ENCODE measurements around the gene WWOX.

WWOX gene

GRCh38 chr16:78932355-78932943, 833.0 kb downstream of the WWOX start:
- Histone ChIP-seq H2AFZ (ENCODE audit: low read depth) (no peak overlapping the region), H3K79me2 (ENCODE audit: insufficient read depth, low read depth) (no peaks in the 10 kb centered on the region), H3K4me3 (IDR thresholded peaks at IDR 0.05; ENCODE audit: insufficient read depth, low read depth, low read length) (no peak overlapping the region), H3K36me3 (ENCODE audit: insufficient read depth) (no peaks in the 10 kb centered on the region), H3K4me2 (no peak overlapping the region), H4K20me1 (ENCODE audit: insufficient read depth) (no peaks in the 10 kb centered on the region), H3K27ac (no peak overlapping the region), H3K9ac (no peak overlapping the region), H3K4me1 (ENCODE audit: low read depth, poor library complexity, severe bottlenecking) (no peaks in the 10 kb centered on the region), H3K27me3 (ENCODE audit: insufficient read depth, low read depth) (no peaks in the 10 kb centered on the region)
- TF ChIP-seq CTCF (conservative IDR thresholded peaks at IDR 0.05; ENCODE audit: low read depth, low read length) = no peak

DNA sequence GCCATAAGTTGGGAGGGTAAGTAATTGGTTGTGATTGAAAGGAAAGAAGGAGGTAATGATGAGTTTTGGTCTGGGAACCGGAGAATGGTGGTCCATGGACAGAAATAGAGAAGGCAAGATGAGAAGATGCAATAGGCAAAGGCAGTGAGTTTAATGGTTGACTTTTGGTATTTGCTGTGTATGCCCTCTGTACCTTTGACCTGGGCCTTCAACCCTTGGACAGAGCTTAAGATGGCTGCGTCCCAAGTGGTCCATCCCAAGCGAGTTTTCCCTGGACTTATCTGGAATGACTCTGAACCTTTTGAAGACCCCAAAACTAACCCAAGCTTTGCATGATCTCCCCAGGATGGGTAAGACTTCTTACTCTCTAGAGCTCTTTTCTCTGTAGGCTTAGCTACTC, 836.6 kb downstream of the WWOX start:
- no peaks in the 10 kb centered on the region for H4K20me1 ChIP-seq (ENCODE audit: insufficient read depth)
- no peak overlapping the region for H3K9ac ChIP-seq
- no peak overlapping the region for H3K4me2 ChIP-seq
- no peaks in the 10 kb centered on the region for H3K4me1 ChIP-seq (ENCODE audit: low read depth, poor library complexity, severe bottlenecking)
- H3K36me3 ChIP-seq (ENCODE audit: insufficient read depth) = no peaks in the 10 kb centered on the region
- no peak overlapping the region for H3K4me3 ChIP-seq (IDR thresholded peaks at IDR 0.05; ENCODE audit: insufficient read depth, low read depth, low read length)
- no peaks in the 10 kb centered on the region for H3K79me2 ChIP-seq (ENCODE audit: insufficient read depth, low read depth)
- H3K27me3 ChIP-seq (ENCODE audit: insufficient read depth, low read depth) = no peaks in the 10 kb centered on the region
- no peak overlapping the region for H3K27ac ChIP-seq
- no peak for TF ChIP-seq CTCF (conservative IDR thresholded peaks at IDR 0.05; ENCODE audit: low read depth, low read length)
- no peak overlapping the region for H2AFZ ChIP-seq (ENCODE audit: low read depth)

GRCh38 chr16:78939597-78939996, 840.1 kb downstream of the WWOX start:
- H3K27me3 ChIP-seq (ENCODE audit: insufficient read depth, low read depth) = no peaks in the 10 kb centered on the region
- TF ChIP-seq CTCF (conservative IDR thresholded peaks at IDR 0.05; ENCODE audit: low read depth, low read length) = no peak

DNA sequence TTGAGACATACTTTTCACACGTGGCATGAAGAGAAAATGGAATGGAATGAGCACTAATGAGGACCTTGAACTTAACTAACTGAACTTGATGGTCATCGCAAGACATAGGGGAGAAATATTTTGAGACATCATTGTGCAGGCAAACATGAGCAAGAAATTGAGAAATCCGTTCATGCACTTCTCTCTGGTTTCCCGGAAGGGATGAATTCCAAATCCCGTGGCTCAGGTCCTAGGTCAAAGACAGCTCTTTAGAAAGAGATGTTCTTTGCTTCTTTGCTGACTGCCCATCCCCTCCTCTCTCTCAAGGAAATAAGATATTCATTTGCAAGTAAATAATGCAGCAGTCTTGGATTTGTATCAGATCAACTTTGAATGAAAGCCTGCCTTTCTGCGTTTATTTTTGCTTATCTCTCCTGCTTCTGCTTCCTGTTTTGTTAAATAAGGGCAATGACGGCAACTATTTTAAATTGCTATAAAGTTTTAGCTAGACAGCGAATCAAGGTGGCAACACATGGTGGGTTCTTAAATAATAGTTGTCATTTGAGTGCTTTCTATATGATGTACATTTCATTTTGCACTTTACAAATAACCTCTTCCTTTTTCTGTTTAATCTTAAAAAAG, 843.3 kb downstream of the WWOX start:
- TF ChIP-seq CTCF (conservative IDR thresholded peaks at IDR 0.05; ENCODE audit: low read depth, low read length) = no peak
- Histone ChIP-seq H4K20me1 (ENCODE audit: insufficient read depth) (no peaks in the 10 kb centered on the region), H3K79me2 (ENCODE audit: insufficient read depth, low read depth) (no peaks in the 10 kb centered on the region), H3K9ac (no peak overlapping the region), H3K4me3 (IDR thresholded peaks at IDR 0.05; ENCODE audit: insufficient read depth, low read depth, low read length) (no peak overlapping the region), H3K4me2 (no peak overlapping the region), H3K4me1 (ENCODE audit: low read depth, poor library complexity, severe bottlenecking) (no peaks in the 10 kb centered on the region), H3K27ac (no peak overlapping the region), H3K36me3 (ENCODE audit: insufficient read depth) (no peaks in the 10 kb centered on the region), H3K27me3 (ENCODE audit: insufficient read depth, low read depth) (no peaks in the 10 kb centered on the region), H2AFZ (ENCODE audit: low read depth) (no peak overlapping the region)

More at GRCh38 chr16:78939597-78939996, 840.1 kb downstream of the WWOX start:
- Histone ChIP-seq H3K36me3 (ENCODE audit: insufficient read depth) (no peaks in the 10 kb centered on the region), H3K9ac (no peak overlapping the region), H3K4me1 (ENCODE audit: low read depth, poor library complexity, severe bottlenecking) (no peaks in the 10 kb centered on the region), H4K20me1 (ENCODE audit: insufficient read depth) (no peaks in the 10 kb centered on the region), H3K27ac (no peak overlapping the region), H3K4me2 (no peak overlapping the region), H3K79me2 (ENCODE audit: insufficient read depth, low read depth) (no peaks in the 10 kb centered on the region), H2AFZ (ENCODE audit: low read depth) (no peak overlapping the region), H3K4me3 (IDR thresholded peaks at IDR 0.05; ENCODE audit: insufficient read depth, low read depth, low read length) (no peak overlapping the region)

All from KMS-11 (cell line).